ENCODE data around the gene GRAMD4. TPM values are rescaled to one million over a fixed set of nuclear protein-coding genes. Genes with fewer than 3 reads are reported as not detected.

GRAMD4 gene
- total RNA-seq, 1 experiment from 2014 or later, result 19.8 TPM

GRCh38 chr22:46633334-46633890 is 13.2 kb downstream of the GRAMD4 start:
- Histone ChIP-seq H3K23me2 (ENCODE audit: insufficient read length, low read depth, low read length, poor library complexity, severe bottlenecking) (no peaks in the 10 kb centered on the region), H3K56ac (ENCODE audit: insufficient read length, low read depth, low read length) (no peak overlapping the region), H2BK12ac (ENCODE audit: insufficient read length, low read depth, low read length) (no peak overlapping the region), H4K5ac (ENCODE audit: insufficient read length, low read depth, low read length) (no peak overlapping the region), H3K4me2 (ENCODE audit: insufficient read depth, insufficient read length, low read length) (no peak overlapping the region), H4K20me1 (ENCODE audit: control insufficient read depth, insufficient read depth, insufficient read length) (no peaks in the 10 kb centered on the region), H2BK120ac (ENCODE audit: low read depth, low read length, poor library complexity, severe bottlenecking) (no peak overlapping the region), H2BK5ac (ENCODE audit: insufficient read length, low read length) (no peak overlapping the region), H2BK15ac (ENCODE audit: low read depth, low read length) (no peak overlapping the region), H3T11ph (ENCODE audit: low read length) (no peak overlapping the region), H3K79me2 (ENCODE audit: insufficient read depth, low read length) (no peaks in the 10 kb centered on the region), H2AFZ (ENCODE audit: low read length) (no peak overlapping the region), H3K23ac (ENCODE audit: insufficient read length, low read depth, low read length) (no peak overlapping the region), H3K27me3 (ENCODE audit: insufficient read depth, low read length) (no peaks in the 10 kb centered on the region), H2BK20ac (ENCODE audit: low read depth, low read length, poor library complexity, severe bottlenecking) (no peak overlapping the region), H3K79me1 (ENCODE audit: insufficient read depth, low read depth, low read length, poor library complexity, severe bottlenecking) (no peaks in the 10 kb centered on the region), H3K9me3 (ENCODE audit: control insufficient read depth, low read depth, low read length) (no peaks in the 10 kb centered on the region), H3K18ac (ENCODE audit: insufficient read length, low read depth, low read length) (no peak overlapping the region), H3K27ac (ENCODE audit: insufficient read length, low read depth, low read length) (no peak overlapping the region), H2AK5ac (ENCODE audit: insufficient read length, low read length) (no peak overlapping the region), H3K14ac (ENCODE audit: insufficient read depth, low read length) (no peak overlapping the region), H3K4ac (ENCODE audit: low read depth, low read length) (no peak overlapping the region), H4K91ac (ENCODE audit: insufficient read length, low read depth, low read length) (no peak overlapping the region), H3K9ac (ENCODE audit: extremely low read depth, insufficient read length, low read length) (no peak overlapping the region), H4K8ac (replicated peaks; ENCODE audit: insufficient read length, low read depth, low read length) (no peak overlapping the region), H3K4me1 (ENCODE audit: insufficient read depth, low read length) (no peaks in the 10 kb centered on the region)
- Mint-ChIP-seq H3K36me3 (ENCODE audit: insufficient read depth in 1 of 3, low read depth in 3 of 3) (peaks cover 0 to 3% (median 0%) of the 10 kb centered on the region in 3 experiments; a peak in 1 of 7 replicates), H3K9me3 (no peaks in the 10 kb centered on the region), H3K4me1 (peaks cover 4 to 20% of the 10 kb centered on the region in 2 experiments), H3K4me3 (no peak overlapping the region), H3K27ac (peak overlapping the region in 1 of 3 experiments; percentile 35; a peak in 1 of 7 replicates), H3K27me3 (ENCODE audit: low read depth) (no peaks in the 10 kb centered on the region)
- DNase-seq, result no peak
- no peak for TF ChIP-seq CTCF (conservative IDR thresholded peaks at IDR 0.05)
- no CpG with 5 or more reads among the region's 10 CpGs for WGBS (ENCODE audit: extremely low coverage, insufficient read length, low lambda C conversion rate)

All from H9 (cell line).